ENCODE measurements around the gene TIMM21.

GRCh38 chr18:74173434-74173750 lies 25.1 kb downstream of the TIMM21 start:
- TF ChIP-seq CTCF (optimal IDR thresholded peaks at IDR 0.05 in 1 of 3, IDR thresholded peaks at IDR 0.05 in 1 of 3, conservative IDR thresholded peaks at IDR 0.05 in 1 of 3; ENCODE audit: extremely low read depth in 1 of 3, insufficient read depth in 2 of 3, low read length in 3 of 3) (no peak), EZH2 (IDR thresholded peaks at IDR 0.05; ENCODE audit: low read length) (no peak)
